ENCODE measurements around the gene CELF2.

Gene CELF2

GRCh38 chr10:11230498-11231167 lies 213.0 kb downstream of the CELF2 start:
- H3K4me3 ChIP-seq (ENCODE audit: low read depth, low read length), result no peak overlapping the region
- TF ChIP-seq, protein P1, sequence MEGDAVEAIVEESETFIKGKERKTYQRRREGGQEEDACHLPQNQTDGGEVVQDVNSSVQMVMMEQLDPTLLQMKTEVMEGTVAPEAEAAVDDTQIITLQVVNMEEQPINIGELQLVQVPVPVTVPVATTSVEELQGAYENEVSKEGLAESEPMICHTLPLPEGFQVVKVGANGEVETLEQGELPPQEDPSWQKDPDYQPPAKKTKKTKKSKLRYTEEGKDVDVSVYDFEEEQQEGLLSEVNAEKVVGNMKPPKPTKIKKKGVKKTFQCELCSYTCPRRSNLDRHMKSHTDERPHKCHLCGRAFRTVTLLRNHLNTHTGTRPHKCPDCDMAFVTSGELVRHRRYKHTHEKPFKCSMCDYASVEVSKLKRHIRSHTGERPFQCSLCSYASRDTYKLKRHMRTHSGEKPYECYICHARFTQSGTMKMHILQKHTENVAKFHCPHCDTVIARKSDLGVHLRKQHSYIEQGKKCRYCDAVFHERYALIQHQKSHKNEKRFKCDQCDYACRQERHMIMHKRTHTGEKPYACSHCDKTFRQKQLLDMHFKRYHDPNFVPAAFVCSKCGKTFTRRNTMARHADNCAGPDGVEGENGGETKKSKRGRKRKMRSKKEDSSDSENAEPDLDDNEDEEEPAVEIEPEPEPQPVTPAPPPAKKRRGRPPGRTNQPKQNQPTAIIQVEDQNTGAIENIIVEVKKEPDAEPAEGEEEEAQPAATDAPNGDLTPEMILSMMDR (IDR thresholded peaks at IDR 0.05; ENCODE audit: low read depth, low read length), result no peak
- DNase-seq (ENCODE audit: low read depth, low spot score), result no peak
- in situ Hi-C loops (cut with HindIII; ENCODE audit: low sequenced_read_pairs), result no loop called here

- TF ChIP-seq, protein P1 (IDR thresholded peaks at IDR 0.05; ENCODE audit: low read depth, low read length), result no peak
- in situ Hi-C loops (cut with HindIII; ENCODE audit: low sequenced_read_pairs), result no loop called here
- no peak for DNase-seq (ENCODE audit: low read depth, low spot score)
- H3K4me3 ChIP-seq (ENCODE audit: low read depth, low read length), result no peak overlapping the region
Observed at GRCh38 chr10:11231285-11231684, 213.6 kb downstream of the CELF2 start.

- DNase-seq (ENCODE audit: low read depth, low spot score), result no peak
- TF ChIP-seq, protein P1 (IDR thresholded peaks at IDR 0.05; ENCODE audit: low read depth, low read length), result no peak
- no peak overlapping the region for H3K4me3 ChIP-seq (ENCODE audit: low read depth, low read length)
- in situ Hi-C loops (cut with HindIII; ENCODE audit: low sequenced_read_pairs), result no loop called here
Observed at GRCh38 chr10:11232222-11232961, 214.7 kb downstream of the CELF2 start.

GRCh38 chr10:11234857-11235531 lies 217.3 kb downstream of the CELF2 start:
- in situ Hi-C loops (cut with HindIII; ENCODE audit: low sequenced_read_pairs), result no loop called here
- DNase-seq (ENCODE audit: low read depth, low spot score), result no peak
- TF ChIP-seq, protein P1 (IDR thresholded peaks at IDR 0.05; ENCODE audit: low read depth, low read length), result no peak
- H3K4me3 ChIP-seq (ENCODE audit: low read depth, low read length), result no peak overlapping the region

- TF ChIP-seq, protein P1 (IDR thresholded peaks at IDR 0.05; ENCODE audit: low read depth, low read length), result no peak
- H3K4me3 ChIP-seq (ENCODE audit: low read depth, low read length), result no peak overlapping the region
- no peak for DNase-seq (ENCODE audit: low read depth, low spot score)
- in situ Hi-C loops (cut with HindIII; ENCODE audit: low sequenced_read_pairs), result no loop called here
Observed at GRCh38 chr10:11235771-11236170, 218.1 kb downstream of the CELF2 start.

DNA sequence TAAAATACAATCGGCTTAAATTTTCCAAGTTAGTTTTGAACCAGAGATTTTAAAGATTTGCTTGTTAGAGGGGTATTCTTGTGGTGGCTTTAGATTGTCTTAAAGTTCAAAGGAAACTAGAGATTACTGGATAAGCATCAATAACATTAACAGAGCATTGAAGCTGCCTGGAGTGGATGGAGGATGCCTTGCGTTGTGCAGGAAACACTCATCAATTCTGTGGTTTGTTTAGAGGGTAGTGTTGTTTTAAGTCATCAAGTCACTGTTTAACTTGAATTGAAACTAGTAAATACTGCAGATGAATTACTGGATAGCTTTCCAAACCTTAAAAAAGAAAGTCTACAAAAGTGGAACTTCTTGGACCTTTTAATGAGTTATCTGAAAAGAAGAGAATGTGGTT lies 218.6 kb downstream of the CELF2 start:
- TF ChIP-seq, protein P1 (IDR thresholded peaks at IDR 0.05; ENCODE audit: low read depth, low read length), result no peak
- in situ Hi-C loops (cut with HindIII; ENCODE audit: low sequenced_read_pairs), result no loop called here
- DNase-seq (ENCODE audit: low read depth, low spot score), result no peak
- H3K4me3 ChIP-seq (ENCODE audit: low read depth, low read length), result no peak overlapping the region

Data from astrocyte of the spinal cord (primary cell).